Esophagus muscularis mucosa (tissue), 3 donors: ENCODE measurements around the gene AKR1C1.

ENCODE experiments used
- POLR2A ChIP-seq: fragments of 450-650 bp; IDR thresholded peaks from one replicate; pipeline ENCODE4 v1.6.1; 2017; ENCODE audit warnings: antibody characterized with exemption, moderate library complexity, mild to moderate bottlenecking, low read depth
- TF ChIP-seq, protein P1 (sequence below), 3 experiments: fragments of 200-600 bp in 2 of 3; fragments of 450-650 bp in 1 of 3; sonication (generic) in 2 of 3; IDR thresholded peaks; one replicate each; pipeline ENCODE4 v1.5.1; 2017 to 2019; ENCODE audit warnings: antibody characterized with exemption in 3 of 3, mild to moderate bottlenecking in 2 of 3, moderate library complexity in 1 of 3

DNA sequence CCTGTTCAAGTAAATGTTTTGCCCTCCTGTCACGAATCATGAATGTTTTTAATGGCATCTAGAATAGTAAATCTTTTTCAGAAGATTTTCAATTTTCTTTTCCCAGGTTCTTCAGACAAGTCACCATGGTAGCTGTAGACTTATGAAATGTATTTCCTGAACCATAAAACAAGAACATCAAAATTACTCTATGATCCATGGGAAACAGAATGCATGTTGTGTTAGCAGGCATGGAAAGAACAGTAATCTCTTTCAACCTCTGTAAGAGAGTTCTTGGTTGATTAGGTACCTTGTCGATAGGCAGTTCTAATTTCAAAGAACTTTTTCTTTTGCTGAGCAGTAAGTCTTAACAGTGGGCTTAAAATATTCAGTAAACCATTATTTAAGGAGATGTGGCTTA, 17.6 kb downstream of the AKR1C1 start:
- TF ChIP-seq, protein P1, sequence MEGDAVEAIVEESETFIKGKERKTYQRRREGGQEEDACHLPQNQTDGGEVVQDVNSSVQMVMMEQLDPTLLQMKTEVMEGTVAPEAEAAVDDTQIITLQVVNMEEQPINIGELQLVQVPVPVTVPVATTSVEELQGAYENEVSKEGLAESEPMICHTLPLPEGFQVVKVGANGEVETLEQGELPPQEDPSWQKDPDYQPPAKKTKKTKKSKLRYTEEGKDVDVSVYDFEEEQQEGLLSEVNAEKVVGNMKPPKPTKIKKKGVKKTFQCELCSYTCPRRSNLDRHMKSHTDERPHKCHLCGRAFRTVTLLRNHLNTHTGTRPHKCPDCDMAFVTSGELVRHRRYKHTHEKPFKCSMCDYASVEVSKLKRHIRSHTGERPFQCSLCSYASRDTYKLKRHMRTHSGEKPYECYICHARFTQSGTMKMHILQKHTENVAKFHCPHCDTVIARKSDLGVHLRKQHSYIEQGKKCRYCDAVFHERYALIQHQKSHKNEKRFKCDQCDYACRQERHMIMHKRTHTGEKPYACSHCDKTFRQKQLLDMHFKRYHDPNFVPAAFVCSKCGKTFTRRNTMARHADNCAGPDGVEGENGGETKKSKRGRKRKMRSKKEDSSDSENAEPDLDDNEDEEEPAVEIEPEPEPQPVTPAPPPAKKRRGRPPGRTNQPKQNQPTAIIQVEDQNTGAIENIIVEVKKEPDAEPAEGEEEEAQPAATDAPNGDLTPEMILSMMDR (IDR thresholded peaks at IDR 0.05), result no peak
- TF ChIP-seq POLR2A, result no peak
